Neural crest cell (in vitro differentiated cells): Measurements from ENCODE around the gene METAP1D. TPM values are rescaled to one million over a fixed set of nuclear protein-coding genes. Genes with fewer than 3 reads are reported as not detected.

ENCODE experiments used
- DNase-seq: peaks from one replicate; pipeline ENCODE4 v3.0.0; 2021; ENCODE audit warnings: low read depth, mixed read lengths, low spot score
- H3K27ac Mint-ChIP-seq: one replicate; pipeline ENCODE4 v1.8.0; 2021; ENCODE audit warnings: mild to moderate bottlenecking, mixed read lengths; ENCODE audit not compliant: unreplicated experiment
- H3K27me3 Mint-ChIP-seq: 2 replicates; pipeline ENCODE4 v1.8.0; 2021; ENCODE audit warnings: low read depth, mild to moderate bottlenecking, mixed read lengths
- H3K36me3 Mint-ChIP-seq: 2 replicates; pipeline ENCODE4 v1.8.0; 2021; ENCODE audit warnings: low read depth, mild to moderate bottlenecking, mixed read lengths
- H3K4me1 Mint-ChIP-seq: 2 replicates; pipeline ENCODE4 v1.8.0; 2021; ENCODE audit warnings: mixed read lengths
- H3K4me3 Mint-ChIP-seq: one replicate; pipeline ENCODE4 v1.8.0; 2021; ENCODE audit warnings: mild to moderate bottlenecking, mixed read lengths
- H3K9me3 Mint-ChIP-seq: 2 replicates; pipeline ENCODE4 v1.8.0; 2021; ENCODE audit warnings: mixed read lengths
- CTCF ChIP-seq: fragments of 200-600 bp; sonication (generic); conservative IDR thresholded peaks from 2 replicates; pipeline ENCODE4 v1.5.0; 2021; ENCODE audit warnings: antibody characterized with exemption, mild to moderate bottlenecking
- total RNA-seq: library from RNA; stranded (reverse); gene quantifications from 2 replicates; pipeline ENCODE4 v1.2.1, GENCODE V29; 2021

The METAP1D gene
- total RNA-seq, 1 donor from 2014 or later: 11.0 TPM

- Mint-ChIP-seq H3K36me3 (peaks cover 4% of the 10 kb centered on the region), H3K27ac (no peak overlapping the region), H3K27me3 (peaks cover 96% of the 10 kb centered on the region), H3K9me3 (no peaks in the 10 kb centered on the region), H3K4me1 (peaks cover 51% of the 10 kb centered on the region), H3K4me3 (peak overlapping the region; percentile 82)
- no peak for TF ChIP-seq CTCF
- no peak for DNase-seq
These were observed 93.9 kb downstream of the METAP1D start for GRCh38 chr2:172093416-172094293.

GRCh38 chr2:172094294-172095145, 94.8 kb downstream of the METAP1D start:
- DNase-seq: peak; percentile 28
- peaks cover 94% of the 10 kb centered on the region for H3K27me3 Mint-ChIP-seq

GRCh38 chr2:172095146-172095904, 95.6 kb downstream of the METAP1D start:
- Mint-ChIP-seq H3K4me3 (peak overlapping the region; percentile 89), H3K4me1 (peaks cover 45% of the 10 kb centered on the region), H3K36me3 (peaks cover 4% of the 10 kb centered on the region), H3K27ac (peak overlapping the region; percentile 68), H3K9me3 (no peaks in the 10 kb centered on the region), H3K27me3 (peaks cover 94% of the 10 kb centered on the region)
- peak; percentile 40 for DNase-seq
- TF ChIP-seq CTCF: no peak

More at GRCh38 chr2:172094294-172095145, 94.8 kb downstream of the METAP1D start:
- Mint-ChIP-seq H3K9me3 (no peaks in the 10 kb centered on the region), H3K27ac (no peak overlapping the region), H3K4me1 (peaks cover 48% of the 10 kb centered on the region), H3K4me3 (peak overlapping the region; percentile 89), H3K36me3 (peaks cover 4% of the 10 kb centered on the region)
- no peak for TF ChIP-seq CTCF

DNA sequence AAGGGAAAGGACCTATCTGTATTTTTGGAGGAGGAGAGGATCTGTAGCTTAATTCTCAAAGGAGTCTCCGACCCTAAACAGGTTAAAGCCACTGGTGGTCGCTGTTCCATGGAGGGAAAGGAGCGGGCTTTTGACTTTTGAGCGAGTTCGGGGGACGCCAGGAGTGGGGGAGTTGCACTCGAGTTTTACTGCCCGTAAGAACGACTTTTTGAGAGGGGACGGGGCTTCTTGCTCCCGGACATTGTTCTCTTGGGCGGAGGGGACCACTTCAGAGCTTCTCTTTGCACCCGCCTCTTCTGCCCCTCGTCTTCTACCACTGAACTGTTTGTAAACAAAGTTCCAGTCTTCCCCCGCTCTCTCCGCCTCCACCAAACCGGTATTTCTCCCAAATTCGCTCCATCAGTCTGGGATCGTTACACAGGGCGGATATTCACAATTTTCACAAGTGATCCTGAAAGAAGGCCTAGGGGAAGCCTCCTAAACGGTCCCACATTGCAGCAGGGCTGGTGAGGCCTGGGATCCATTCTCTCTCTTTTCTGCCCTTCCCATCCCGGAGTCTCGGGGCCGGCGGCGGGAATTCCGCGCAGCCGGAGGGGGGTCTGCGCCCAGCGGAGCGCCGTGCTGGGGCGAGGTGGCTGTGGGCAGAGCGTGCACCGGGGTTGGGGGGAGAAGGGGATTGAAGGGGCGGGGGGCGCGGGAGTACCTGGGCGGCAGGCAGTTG, 96.3 kb downstream of the METAP1D start:
- peak; percentile 45 for TF ChIP-seq CTCF
- Mint-ChIP-seq H3K4me1 (peaks cover 42% of the 10 kb centered on the region), H3K36me3 (peaks cover 4% of the 10 kb centered on the region), H3K9me3 (no peaks in the 10 kb centered on the region), H3K27me3 (peaks cover 94% of the 10 kb centered on the region), H3K4me3 (peak overlapping the region; percentile 89), H3K27ac (peak overlapping the region; percentile 68)
- DNase-seq: peak; percentile 28
